SIG-M5 treated with dmso at 0.1 percent for 504 hours (cell line): ENCODE data around the gene MVB12B.
A peak's percentile ranks its signal among the peaks of the same experiment; 100 is the strongest.

ENCODE experiments used
- DNase-seq: peaks from one replicate; lab custom pipeline; 2025; ENCODE audit not compliant: unreplicated experiment; lab: John Stamatoyannopoulos, UW

MVB12B gene

GRCh38 chr9:126501383-126502331, 175.0 kb downstream of the MVB12B start:
- DNase-seq: no peak

- DNase-seq: no peak
These were observed 176.0 kb downstream of the MVB12B start for GRCh38 chr9:126502417-126503332.

DNA sequence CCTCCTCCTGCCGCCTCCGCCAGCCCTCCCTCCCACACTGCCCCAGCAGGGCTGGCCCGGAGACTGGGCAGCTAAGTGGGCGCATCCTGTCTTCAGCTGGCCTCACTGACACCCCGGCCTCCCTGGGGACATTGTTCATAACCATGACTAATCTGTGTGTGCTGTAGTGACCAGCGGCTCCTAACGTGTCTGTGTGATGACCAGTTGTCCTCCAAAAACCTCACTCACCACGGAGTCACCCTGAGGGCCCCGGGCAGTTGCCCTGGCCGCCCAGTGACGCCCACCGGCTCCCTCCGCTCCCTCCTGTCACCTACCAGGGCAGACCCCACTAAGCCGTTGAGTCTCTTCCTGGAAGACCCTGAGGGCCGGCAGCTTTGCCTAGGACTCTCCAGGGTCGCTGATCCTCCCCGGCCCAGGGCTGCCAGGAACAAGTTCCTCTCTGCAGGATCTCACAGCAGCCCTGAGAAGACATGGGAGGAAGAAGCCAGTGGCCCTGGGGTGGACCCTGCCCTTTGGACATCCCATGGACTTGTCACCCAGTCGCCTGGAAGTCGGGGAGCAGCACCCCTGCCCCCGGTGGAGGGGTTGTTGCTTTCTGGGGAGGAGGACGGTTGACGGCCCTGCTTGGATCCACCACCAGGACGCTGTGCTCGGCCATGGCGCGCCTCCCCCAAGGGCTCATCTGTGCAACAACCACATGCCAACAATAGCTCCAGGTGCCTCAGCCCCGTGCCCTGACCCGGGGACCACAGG, 176.9 kb downstream of the MVB12B start:
- no peak for DNase-seq

DNA sequence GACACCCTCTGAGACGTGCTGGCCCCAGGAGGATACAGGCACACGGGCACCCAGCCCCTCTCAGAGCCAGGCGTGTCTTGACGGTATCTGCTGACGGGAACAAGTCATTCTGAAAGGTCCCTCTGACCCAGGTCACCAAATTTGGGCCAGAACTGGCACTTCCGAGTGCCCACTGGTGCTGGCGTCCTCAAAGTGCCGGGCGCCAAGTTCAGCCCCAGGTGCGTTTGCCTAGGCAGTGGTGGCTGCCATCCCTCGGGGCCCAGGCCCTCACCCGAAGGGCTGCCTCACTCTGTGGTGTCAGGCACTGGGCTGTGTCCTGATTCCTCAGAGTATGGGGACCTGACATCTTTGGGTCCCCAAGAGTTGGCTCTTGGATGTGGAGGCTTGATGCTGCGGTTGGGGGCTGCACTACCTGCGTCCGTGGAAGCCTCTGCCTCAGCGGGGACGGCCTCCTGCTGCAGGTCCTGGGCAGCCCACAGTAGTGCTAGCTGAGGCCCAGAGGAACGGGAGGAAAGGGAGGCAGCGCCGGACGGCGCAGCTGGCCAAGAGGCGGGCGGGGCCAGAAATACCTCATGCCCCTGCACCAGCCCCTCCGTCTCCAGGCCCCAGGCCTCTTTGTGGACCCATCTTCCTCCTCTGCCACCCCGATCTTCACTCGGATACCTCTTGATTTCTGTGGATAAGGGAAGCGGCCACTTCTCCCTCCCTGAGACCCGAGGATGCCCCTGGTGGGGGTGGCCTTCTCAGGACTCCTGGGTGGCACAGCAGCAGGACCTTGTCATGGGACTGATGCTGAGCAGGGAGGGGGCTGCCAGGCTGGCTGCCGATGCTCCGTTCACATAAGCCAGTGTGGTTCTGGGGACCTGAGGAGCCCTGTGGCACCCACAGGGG, 177.7 kb downstream of the MVB12B start:
- no peak for DNase-seq

GRCh38 chr9:126504977-126505455, 178.4 kb downstream of the MVB12B start:
- DNase-seq: no peak

- no peak for DNase-seq
These were observed 179.2 kb downstream of the MVB12B start for GRCh38 chr9:126505697-126506346.

DNA sequence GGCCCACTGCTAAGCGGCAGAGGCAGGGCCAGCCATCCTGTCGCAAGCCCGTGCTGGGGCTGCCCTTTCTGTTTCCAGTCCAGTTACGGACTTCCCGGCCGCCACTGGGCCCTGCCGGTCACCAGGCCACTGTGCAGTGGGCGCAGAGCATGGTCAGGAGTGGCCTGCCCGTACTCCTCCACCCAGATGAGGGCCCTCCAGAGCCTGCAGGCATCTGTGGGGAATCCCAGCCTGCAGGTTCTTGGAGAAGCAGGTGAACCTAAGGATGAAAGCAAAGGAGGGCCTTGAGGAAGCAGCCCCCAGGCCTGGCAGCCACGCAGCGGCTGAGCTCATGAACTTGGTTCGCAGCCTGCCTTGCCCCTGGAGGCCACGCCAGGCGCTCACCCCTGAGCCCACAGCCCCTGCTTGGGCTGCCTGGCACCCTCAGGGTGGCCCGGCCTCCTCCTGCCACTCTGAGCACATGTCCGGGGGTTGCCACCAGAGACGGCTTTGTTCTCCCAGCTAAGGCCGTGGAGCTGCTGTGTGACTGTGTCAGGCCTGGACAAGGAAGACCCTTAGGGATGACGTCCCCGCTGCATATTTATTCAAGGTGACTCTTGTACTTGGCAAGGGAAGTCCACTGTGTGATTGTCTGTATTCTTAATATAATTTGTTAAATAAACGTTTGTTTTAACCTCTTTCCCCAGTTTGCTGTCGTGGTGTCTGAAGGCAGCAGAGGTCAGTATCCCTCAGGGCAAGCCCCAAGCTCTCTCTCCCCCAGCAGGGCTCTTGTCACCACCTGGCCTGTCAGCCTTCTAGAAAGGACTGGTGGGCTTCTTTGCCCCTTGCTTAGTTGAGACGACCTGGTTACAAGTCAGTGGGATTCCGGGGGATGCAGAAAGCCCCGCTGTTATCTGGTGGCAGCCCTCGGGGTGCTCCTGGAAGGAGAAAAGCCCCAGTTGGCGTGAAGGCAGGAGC, 180.0 kb downstream of the MVB12B start:
- no peak for DNase-seq

GRCh38 chr9:126507318-126508109, 180.9 kb downstream of the MVB12B start:
- no peak for DNase-seq

- no peak for DNase-seq
These were observed 181.6 kb downstream of the MVB12B start for GRCh38 chr9:126508171-126508591.

DNA sequence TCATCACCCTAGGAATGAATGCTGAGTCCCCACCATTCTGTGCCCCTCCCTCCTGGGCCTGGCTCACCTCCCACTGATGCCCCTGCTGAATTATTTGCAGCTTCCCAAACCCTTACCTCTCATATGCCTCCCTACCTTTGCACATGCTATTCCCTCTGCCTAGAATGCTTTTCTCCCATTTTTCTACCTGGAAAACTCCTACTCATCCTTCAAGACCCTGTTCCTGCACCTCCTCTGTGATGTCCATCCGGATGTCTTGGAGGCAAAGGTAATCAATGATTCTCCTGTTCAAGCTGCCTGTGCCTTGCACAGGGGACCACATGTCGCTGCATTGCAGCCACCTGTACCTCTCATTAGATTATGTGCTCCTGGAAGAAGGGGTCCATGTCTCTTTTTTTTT, 182.3 kb downstream of the MVB12B start:
- DNase-seq: no peak

- DNase-seq: no peak
These were observed 183.1 kb downstream of the MVB12B start for GRCh38 chr9:126509718-126510117.

GRCh38 chr9:126510564-126510963, 183.9 kb downstream of the MVB12B start:
- no peak for DNase-seq

- DNase-seq: no peak
These were observed 184.8 kb downstream of the MVB12B start for GRCh38 chr9:126511411-126511810.

GRCh38 chr9:126513159-126514036, 186.8 kb downstream of the MVB12B start:
- DNase-seq: no peak

DNA sequence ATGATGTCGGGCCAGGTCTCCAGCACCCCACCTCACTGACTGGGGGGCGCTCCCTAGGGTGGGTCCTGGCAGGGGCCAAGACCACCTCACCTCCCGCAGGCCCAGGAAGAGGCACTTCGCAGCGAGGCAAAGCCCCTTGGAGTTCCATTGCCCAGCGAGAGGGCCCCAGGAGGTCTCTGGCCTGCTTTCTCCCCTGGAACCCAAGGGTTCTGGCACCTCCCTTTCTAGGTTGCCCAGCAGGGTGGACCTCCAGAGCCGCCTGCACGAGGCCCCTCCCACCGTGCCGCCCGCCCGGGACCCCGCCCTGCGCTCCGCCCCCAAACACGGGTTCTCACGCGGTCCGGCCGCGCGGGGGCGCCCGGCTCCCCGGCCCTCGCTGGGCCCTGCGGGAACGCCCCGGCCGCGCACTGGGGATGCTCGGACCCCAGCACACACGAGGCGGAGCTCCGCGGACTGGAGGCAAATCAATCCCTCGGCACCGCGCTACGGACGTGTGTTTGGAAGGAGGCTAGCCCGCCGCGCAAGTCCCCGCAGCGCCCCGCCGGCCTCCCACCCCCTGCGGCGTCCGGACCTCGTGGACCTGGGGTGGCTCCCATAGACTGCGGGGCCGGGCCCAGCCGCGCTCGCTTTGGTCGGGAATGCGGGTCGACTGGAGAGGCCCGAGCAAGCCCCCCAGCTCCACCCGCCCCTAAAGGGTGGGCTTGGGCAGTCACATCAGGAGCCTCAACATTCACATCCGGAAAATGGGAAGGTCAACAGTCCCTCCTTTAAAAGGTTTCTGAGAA, 187.6 kb downstream of the MVB12B start:
- DNase-seq: peak; percentile 2
